ENCODE measurements around the gene ACACA. TPM values are rescaled to one million over a fixed set of nuclear protein-coding genes. Genes with fewer than 3 reads are reported as not detected.
A peak's percentile ranks its signal among the peaks of the same experiment; 100 is the strongest.

ACACA gene
- total RNA-seq, 1 donor from 2014 or later, result 110 TPM

DNA sequence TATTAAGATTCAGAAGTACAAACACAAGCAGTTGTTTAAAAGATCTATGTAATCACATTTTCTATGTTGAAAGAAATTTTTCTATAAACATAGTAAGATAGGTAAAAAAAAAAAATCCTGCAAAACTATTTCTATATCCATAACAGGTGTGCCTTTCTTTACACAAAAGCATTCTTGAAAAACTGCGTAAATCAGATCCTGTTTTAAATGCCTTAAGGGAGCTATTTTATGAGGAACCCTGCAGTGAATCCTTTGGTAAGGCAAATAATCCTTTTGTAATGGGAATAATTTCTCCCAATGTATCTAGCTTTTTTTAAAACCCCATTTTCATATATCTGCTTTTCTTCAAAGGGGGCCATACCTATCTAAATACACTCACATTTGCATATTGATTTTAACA lies 300.6 kb downstream of the ACACA start:
- intact Hi-C loops (cut with DNase I), result no loop called here
- TF ChIP-seq, protein P1, sequence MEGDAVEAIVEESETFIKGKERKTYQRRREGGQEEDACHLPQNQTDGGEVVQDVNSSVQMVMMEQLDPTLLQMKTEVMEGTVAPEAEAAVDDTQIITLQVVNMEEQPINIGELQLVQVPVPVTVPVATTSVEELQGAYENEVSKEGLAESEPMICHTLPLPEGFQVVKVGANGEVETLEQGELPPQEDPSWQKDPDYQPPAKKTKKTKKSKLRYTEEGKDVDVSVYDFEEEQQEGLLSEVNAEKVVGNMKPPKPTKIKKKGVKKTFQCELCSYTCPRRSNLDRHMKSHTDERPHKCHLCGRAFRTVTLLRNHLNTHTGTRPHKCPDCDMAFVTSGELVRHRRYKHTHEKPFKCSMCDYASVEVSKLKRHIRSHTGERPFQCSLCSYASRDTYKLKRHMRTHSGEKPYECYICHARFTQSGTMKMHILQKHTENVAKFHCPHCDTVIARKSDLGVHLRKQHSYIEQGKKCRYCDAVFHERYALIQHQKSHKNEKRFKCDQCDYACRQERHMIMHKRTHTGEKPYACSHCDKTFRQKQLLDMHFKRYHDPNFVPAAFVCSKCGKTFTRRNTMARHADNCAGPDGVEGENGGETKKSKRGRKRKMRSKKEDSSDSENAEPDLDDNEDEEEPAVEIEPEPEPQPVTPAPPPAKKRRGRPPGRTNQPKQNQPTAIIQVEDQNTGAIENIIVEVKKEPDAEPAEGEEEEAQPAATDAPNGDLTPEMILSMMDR (IDR thresholded peaks at IDR 0.05), result no peak
- Histone ChIP-seq H3K36me3 (peaks cover 47% of the 10 kb centered on the region), H3K4me1 (no peaks in the 10 kb centered on the region), H3K9me3 (no peaks in the 10 kb centered on the region), H3K4me3 (no peak overlapping the region), H3K27me3 (no peaks in the 10 kb centered on the region), H3K27ac (no peak overlapping the region)
- ATAC-seq, result no peak
- DNase-seq, result no peak

DNA sequence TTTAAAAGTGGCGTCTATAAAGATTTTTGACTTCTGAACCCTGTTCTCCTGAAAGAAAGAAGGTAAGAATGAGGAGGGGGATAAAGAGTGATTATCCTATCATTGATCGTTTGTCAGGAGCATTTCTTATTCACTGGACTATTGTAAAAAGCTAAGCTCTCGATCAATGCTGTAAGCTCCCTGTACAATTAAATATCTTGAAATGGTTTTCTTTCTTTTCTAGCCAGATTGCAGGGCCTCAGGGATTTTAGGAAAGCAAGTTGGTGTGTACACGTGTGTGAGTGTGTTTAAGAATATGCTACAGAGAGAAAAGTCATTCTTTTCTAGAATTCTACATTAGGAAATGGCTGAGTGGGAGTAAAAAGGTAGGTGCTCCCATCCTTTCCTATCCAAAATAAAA lies 303.4 kb downstream of the ACACA start:
- Histone ChIP-seq H3K36me3 (peaks cover 20% of the 10 kb centered on the region), H3K4me3 (no peak overlapping the region), H3K27me3 (no peaks in the 10 kb centered on the region), H3K27ac (no peak overlapping the region), H3K4me1 (no peaks in the 10 kb centered on the region), H3K9me3 (no peaks in the 10 kb centered on the region)
- intact Hi-C loops (cut with DNase I), result no loop called here
- DNase-seq (no peak), ATAC-seq (no peak)
- TF ChIP-seq, protein P1 (IDR thresholded peaks at IDR 0.05), result no peak

DNA sequence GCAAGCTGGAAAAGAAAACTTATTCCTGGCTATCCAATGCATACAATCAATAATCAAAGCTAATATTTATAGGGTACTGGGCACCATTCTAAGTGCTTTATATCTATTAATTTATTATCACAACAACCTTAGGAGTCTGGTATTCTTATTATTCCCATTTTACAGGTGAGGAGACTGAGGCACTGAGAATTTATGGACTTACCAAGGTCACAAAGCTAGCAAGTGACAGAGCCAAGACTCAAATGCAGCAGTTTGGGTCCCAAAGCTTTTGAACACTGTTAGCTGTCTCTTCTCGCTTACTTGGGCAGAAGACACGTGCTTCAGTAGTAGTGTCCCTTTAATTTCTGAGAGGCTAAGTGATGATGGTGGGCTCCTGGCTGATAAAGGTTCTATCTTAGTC lies 305.3 kb downstream of the ACACA start:
- H3K9me3 ChIP-seq, result no peaks in the 10 kb centered on the region
- H3K4me3 ChIP-seq, result no peak overlapping the region
- intact Hi-C loops (cut with DNase I), result no loop called here
- no peaks in the 10 kb centered on the region for H3K27me3 ChIP-seq
- TF ChIP-seq, protein P1 (IDR thresholded peaks at IDR 0.05), result no peak
- H3K27ac ChIP-seq, result no peak overlapping the region
- H3K4me1 ChIP-seq, result no peaks in the 10 kb centered on the region
- peaks cover 39% of the 10 kb centered on the region for H3K36me3 ChIP-seq
- DNase-seq, result no peak
- ATAC-seq, result no peak

DNA sequence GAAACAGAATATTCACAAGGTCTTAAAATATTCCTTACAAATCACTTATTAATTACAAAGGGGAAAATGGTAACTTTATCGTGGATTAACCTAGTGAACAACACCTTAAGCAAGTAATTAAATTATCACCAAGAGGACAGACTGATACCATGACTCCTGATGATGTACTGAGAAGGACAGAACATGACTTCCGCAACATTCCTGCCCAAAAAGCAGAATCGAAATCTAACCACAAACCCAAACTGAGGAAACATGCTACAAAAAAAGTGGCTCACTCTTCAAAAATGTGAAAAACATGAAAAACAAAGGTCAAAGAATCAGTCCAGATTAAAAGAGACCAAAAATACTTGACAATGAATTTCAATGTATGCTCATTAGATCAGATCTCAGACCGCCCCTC lies 306.4 kb downstream of the ACACA start:
- no peak overlapping the region for H3K4me3 ChIP-seq
- DNase-seq (no peak), ATAC-seq (peak; percentile 53)
- H3K27me3 ChIP-seq, result no peaks in the 10 kb centered on the region
- H3K36me3 ChIP-seq, result peaks cover 47% of the 10 kb centered on the region
- intact Hi-C loops (cut with DNase I), result no loop called here
- no peaks in the 10 kb centered on the region for H3K4me1 ChIP-seq
- no peaks in the 10 kb centered on the region for H3K9me3 ChIP-seq
- TF ChIP-seq, protein P1 (IDR thresholded peaks at IDR 0.05), result no peak
- H3K27ac ChIP-seq, result no peak overlapping the region

DNA sequence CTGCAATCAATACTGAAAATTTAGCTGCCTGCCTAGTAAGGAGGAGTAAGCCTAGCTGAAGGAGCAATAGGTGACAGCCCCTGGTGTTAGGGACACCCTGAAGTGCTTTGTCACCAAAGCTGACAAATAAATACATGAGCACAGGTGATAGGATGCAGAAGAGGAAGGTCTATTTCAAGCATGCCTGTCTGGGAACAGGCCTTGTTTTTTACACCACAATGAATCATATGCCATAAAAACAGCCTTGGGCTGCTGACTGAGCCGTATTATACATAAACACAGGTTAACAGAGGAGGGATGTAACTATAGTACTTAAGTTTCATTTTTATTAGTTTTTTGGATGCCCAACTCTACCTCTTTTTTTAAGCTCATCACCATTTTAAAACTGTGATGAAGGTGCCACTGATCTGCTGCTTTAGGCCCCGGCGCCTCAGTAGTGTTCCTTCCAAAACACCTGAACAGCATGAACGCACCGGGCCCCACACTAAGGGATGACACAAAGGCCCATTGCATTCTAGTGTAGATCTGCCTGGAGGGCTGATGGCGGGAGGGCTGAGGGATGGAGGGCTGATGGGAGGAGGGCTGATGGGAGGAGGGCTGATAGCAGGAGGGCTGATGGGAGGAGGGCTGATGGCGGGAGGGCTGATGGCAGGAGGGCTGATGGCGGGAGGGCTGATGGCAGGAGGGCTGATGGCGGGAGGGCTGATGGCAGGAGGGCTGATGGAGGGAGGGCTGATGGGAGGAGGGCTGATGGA lies 307.5 kb downstream of the ACACA start:
- TF ChIP-seq, protein P1 (IDR thresholded peaks at IDR 0.05), result no peak
- Histone ChIP-seq H3K4me3 (no peak overlapping the region), H3K27ac (no peak overlapping the region), H3K9me3 (no peaks in the 10 kb centered on the region), H3K4me1 (no peaks in the 10 kb centered on the region), H3K27me3 (no peaks in the 10 kb centered on the region), H3K36me3 (peaks cover 48% of the 10 kb centered on the region)
- ATAC-seq (no peak), DNase-seq (no peak)
- intact Hi-C loops (cut with DNase I), result no loop called here

Measured in upper lobe of right lung (tissue), 1 donor.